Fibroblast of the aortic adventitia (primary cell): Measurements from ENCODE around the gene CXCL6. TPM values are rescaled to one million over a fixed set of nuclear protein-coding genes. Genes with fewer than 3 reads are reported as not detected.
A peak's percentile ranks its signal among the peaks of the same experiment; 100 is the strongest.

Experiments
- DNase-seq: peaks from one replicate; pipeline ENCODE4 v3.0.0-alpha.2; 2010; ENCODE audit warnings: low read depth
- H3K4me3 ChIP-seq: 2 replicates; pipeline ENCODE4 v1.5.1; 2011; ENCODE audit warnings: low read depth, mild to moderate bottlenecking, control low read depth, low read length, moderate library complexity
- total RNA-seq: library from RNA; depleted of rRNA; stranded (reverse); fragments of >200 nt; gene quantifications from 2 replicates; pipeline ENCODE4 v1.2.3, GENCODE V29; 2012; ENCODE audit warnings: low replicate concordance
- TF ChIP-seq, protein P1 (sequence below): IDR thresholded peaks from 2 replicates; pipeline ENCODE4 v1.5.1; 2011; ENCODE audit warnings: mild to moderate bottlenecking, low read length, control low read depth, inconsistent platforms; ENCODE audit not compliant: insufficient read depth

CXCL6 gene
- total RNA-seq, 1 donor = 1.4 TPM

GRCh38 chr4:73822389-73822788 is 14.1 kb upstream of the CXCL6 start:
- DNase-seq = no peak
- no peak overlapping the region for H3K4me3 ChIP-seq
- TF ChIP-seq, protein P1, sequence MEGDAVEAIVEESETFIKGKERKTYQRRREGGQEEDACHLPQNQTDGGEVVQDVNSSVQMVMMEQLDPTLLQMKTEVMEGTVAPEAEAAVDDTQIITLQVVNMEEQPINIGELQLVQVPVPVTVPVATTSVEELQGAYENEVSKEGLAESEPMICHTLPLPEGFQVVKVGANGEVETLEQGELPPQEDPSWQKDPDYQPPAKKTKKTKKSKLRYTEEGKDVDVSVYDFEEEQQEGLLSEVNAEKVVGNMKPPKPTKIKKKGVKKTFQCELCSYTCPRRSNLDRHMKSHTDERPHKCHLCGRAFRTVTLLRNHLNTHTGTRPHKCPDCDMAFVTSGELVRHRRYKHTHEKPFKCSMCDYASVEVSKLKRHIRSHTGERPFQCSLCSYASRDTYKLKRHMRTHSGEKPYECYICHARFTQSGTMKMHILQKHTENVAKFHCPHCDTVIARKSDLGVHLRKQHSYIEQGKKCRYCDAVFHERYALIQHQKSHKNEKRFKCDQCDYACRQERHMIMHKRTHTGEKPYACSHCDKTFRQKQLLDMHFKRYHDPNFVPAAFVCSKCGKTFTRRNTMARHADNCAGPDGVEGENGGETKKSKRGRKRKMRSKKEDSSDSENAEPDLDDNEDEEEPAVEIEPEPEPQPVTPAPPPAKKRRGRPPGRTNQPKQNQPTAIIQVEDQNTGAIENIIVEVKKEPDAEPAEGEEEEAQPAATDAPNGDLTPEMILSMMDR = no peak

- H3K4me3 ChIP-seq = no peak overlapping the region
- DNase-seq = no peak
Measured at GRCh38 chr4:73822812-73823504, 13.5 kb upstream of the CXCL6 start.

GRCh38 chr4:73823760-73824159 is 12.7 kb upstream of the CXCL6 start:
- TF ChIP-seq, protein P1 = no peak
- peak; percentile 43 for DNase-seq
- H3K4me3 ChIP-seq = no peak overlapping the region

More at GRCh38 chr4:73822812-73823504, 13.5 kb upstream of the CXCL6 start:
- TF ChIP-seq, protein P1 = no peak

DNA sequence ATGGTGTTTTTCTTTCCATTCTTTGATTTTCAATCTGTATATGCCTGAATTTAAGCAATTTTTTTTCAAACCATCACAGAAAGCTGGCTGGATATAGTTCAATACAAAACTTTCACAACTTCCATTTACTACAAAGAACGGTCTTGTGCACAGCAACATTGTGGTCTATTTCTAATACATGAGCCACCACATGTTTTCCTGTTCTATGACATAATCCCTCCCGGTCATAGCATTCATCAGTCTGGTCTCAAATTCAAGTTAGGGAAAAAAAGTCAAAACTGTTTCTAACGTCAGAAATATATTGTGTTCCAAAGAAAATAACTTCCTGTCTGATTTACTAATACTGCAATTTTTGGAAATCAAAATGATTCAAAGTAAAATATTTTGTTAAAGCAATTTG is 7.5 kb upstream of the CXCL6 start:
- peak; percentile 57 for DNase-seq
- H3K4me3 ChIP-seq = no peak overlapping the region
- TF ChIP-seq, protein P1 = no peak

DNA sequence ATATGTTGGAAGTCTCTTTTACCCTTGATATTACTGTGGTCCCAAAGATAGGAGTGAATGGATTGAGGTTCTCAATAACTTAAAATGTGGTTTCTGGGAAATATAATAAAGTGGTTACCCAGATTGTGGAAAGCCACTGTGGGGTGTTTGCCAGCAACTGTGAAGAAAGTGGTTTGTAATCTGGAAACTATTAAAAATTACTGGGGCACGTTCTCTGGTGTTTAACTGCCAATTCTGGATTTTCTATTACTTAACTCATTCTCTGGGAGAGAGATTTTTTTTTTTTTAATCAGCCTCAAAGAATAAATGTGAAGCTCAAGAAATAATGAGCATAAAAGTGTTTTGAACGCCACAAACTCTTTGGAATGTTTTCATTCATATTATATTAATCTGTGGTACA is 4.9 kb upstream of the CXCL6 start:
- TF ChIP-seq, protein P1 = no peak
- DNase-seq = peak; percentile 75
- no peak overlapping the region for H3K4me3 ChIP-seq

DNA sequence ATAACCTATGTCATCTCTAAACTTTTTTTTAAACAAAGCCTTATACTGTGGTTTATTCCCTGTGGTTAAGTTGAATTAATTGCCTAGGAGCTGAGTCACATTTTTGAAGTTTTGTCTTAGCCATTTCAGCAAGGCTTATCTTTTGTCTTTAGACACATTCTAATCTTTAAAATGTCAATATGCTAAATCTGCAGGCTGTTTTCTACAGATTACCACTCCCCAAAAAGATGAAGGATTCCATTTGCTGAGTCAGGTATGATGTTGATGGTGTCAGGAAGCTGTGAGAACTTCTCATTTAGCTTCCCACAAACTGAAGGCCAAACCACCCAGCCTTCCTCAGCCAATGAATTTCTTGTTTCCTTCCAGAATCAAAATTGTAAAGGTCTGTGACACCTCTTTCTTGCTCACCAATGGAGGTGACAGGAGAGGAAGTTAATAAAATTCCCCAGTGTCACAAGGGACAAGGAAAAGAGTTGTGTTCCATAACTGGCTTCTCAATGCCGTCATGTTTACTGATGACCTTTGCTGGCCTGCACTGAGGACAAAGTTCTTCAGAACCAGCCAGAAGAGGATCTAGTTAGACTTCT is 3.7 kb upstream of the CXCL6 start:
- H3K4me3 ChIP-seq = no peak overlapping the region
- TF ChIP-seq, protein P1 = no peak
- peak; percentile 85 for DNase-seq
